GM12873 (cell line): ENCODE data around the gene SKP1.

ENCODE experiments used
- CTCF ChIP-seq: IDR thresholded peaks from 2 replicates; pipeline ENCODE4 v1.5.1; 2012; ENCODE audit warnings: low read depth, mild to moderate bottlenecking, moderate library complexity, low read length, control low read depth; ENCODE audit not compliant: insufficient read depth; ENCODE audit errors: missing control alignments

SKP1 gene

GRCh38 chr5:134184155-134185135 lies 7.7 kb upstream of the SKP1 start:
- TF ChIP-seq CTCF: peak; percentile 100

GRCh38 chr5:134183481-134183880 lies 6.7 kb upstream of the SKP1 start:
- no peak for TF ChIP-seq CTCF

GRCh38 chr5:134178096-134178419 lies 1.3 kb upstream of the SKP1 start:
- no peak for TF ChIP-seq CTCF

GRCh38 chr5:134177369-134178095 lies 782 bp upstream of the SKP1 start:
- no peak for TF ChIP-seq CTCF

GRCh38 chr5:134175921-134176510 lies 734 bp downstream of the SKP1 start:
- no peak for TF ChIP-seq CTCF

GRCh38 chr5:134174841-134175839 lies 1.6 kb downstream of the SKP1 start:
- TF ChIP-seq CTCF: no peak
